Chondrocyte (in vitro differentiated cells): ENCODE results near the gene INTS7. TPM values are rescaled to one million over a fixed set of nuclear protein-coding genes. Genes with fewer than 3 reads are reported as not detected.

Source experiments
- DNase-seq: peaks from one replicate; pipeline ENCODE4 v3.0.0; 2021; ENCODE audit warnings: mixed read lengths, low spot score
- H3K27ac Mint-ChIP-seq: one replicate; pipeline ENCODE4 v1.8.0; 2021; ENCODE audit warnings: mild to moderate bottlenecking, moderate library complexity, mixed read lengths; ENCODE audit not compliant: unreplicated experiment
- H3K27me3 Mint-ChIP-seq: 2 replicates; pipeline ENCODE4 v1.8.0; 2021; ENCODE audit warnings: low read depth, mixed read lengths
- H3K36me3 Mint-ChIP-seq: 2 replicates; pipeline ENCODE4 v1.8.0; 2021; ENCODE audit warnings: low read depth, mixed read lengths
- H3K4me1 Mint-ChIP-seq: 2 replicates; pipeline ENCODE4 v1.8.0; 2021; ENCODE audit warnings: low read depth, mild to moderate bottlenecking, mixed read lengths
- H3K4me3 Mint-ChIP-seq: one replicate; pipeline ENCODE4 v1.8.0; 2021; ENCODE audit warnings: mild to moderate bottlenecking, moderate library complexity, mixed read lengths; ENCODE audit not compliant: unreplicated experiment
- H3K9me3 Mint-ChIP-seq: 2 replicates; pipeline ENCODE4 v1.8.0; 2021; ENCODE audit warnings: low read depth, mixed read lengths
- CTCF ChIP-seq: fragments of 200-600 bp; sonication (generic); IDR thresholded peaks from 2 replicates; pipeline ENCODE4 v1.5.0; 2021; ENCODE audit warnings: antibody characterized with exemption, mild to moderate bottlenecking, moderate library complexity
- total RNA-seq: library from RNA; stranded (reverse); gene quantifications from 3 replicates; pipeline ENCODE4 v1.2.1, GENCODE V29; 2021

The INTS7 gene
- total RNA-seq, 1 donor from 2014 or later: 18.6 TPM

DNA sequence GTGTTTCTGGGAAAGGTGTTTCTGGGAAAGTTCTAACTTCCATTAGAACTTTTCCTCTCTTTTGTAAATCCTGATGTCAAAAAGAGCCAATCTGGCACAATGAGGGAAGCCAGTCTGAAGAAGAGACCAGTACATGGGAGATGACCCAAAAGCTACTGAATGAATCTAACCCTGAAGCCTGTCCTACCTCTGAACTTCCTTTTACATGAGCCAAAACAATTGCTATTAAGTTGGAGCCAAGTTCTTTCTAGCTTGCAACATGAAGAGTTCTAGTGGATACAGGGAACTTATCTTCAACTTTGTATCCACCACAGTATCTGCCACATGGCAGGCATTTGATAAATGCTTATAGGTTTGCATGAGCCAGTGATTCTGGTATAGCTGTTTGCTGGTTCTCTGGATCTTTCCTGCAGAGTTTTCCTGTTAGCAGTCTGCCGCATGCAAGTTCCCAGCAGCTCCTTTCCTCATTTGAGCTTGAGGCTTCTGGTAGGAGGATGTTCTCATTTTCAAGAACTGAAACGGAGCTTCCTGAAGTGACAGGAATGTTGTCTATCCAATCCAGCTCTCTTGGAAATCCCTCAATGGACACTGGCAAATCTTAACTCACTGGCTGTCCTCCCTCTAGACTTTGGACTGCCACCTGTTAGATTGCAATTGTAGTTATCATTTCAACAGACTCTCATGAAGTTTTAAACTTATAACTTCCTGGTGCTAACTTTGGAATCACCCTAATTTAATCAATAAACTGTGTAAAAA is 131.7 kb downstream of the INTS7 start:
- Mint-ChIP-seq H3K4me3 (no peak overlapping the region), H3K9me3 (no peaks in the 10 kb centered on the region), H3K27me3 (peaks cover 2% of the 10 kb centered on the region), H3K36me3 (no peaks in the 10 kb centered on the region), H3K4me1 (no peaks in the 10 kb centered on the region), H3K27ac (no peak overlapping the region)
- DNase-seq: no peak
- TF ChIP-seq CTCF: no peak

- Mint-ChIP-seq H3K4me3 (no peak overlapping the region), H3K4me1 (no peaks in the 10 kb centered on the region), H3K9me3 (no peaks in the 10 kb centered on the region)
Measured at GRCh38 chr1:211902624-211903291, 132.6 kb downstream of the INTS7 start.

GRCh38 chr1:211901945-211902344 is 133.4 kb downstream of the INTS7 start:
- Mint-ChIP-seq H3K4me3 (no peak overlapping the region), H3K4me1 (no peaks in the 10 kb centered on the region), H3K36me3 (no peaks in the 10 kb centered on the region), H3K27ac (no peak overlapping the region), H3K9me3 (no peaks in the 10 kb centered on the region), H3K27me3 (peaks cover 4% of the 10 kb centered on the region)
- TF ChIP-seq CTCF: no peak
- no peak for DNase-seq

More at GRCh38 chr1:211902624-211903291, 132.6 kb downstream of the INTS7 start:
- Mint-ChIP-seq H3K36me3 (no peaks in the 10 kb centered on the region), H3K27ac (no peak overlapping the region), H3K27me3 (peaks cover 2% of the 10 kb centered on the region)
- TF ChIP-seq CTCF: no peak
- no peak for DNase-seq

GRCh38 chr1:211900441-211900840 is 134.9 kb downstream of the INTS7 start:
- H3K36me3 Mint-ChIP-seq: no peaks in the 10 kb centered on the region
- no peaks in the 10 kb centered on the region for H3K4me1 Mint-ChIP-seq
- DNase-seq: no peak
- peaks cover 4% of the 10 kb centered on the region for H3K27me3 Mint-ChIP-seq
- TF ChIP-seq CTCF: no peak
- no peak overlapping the region for H3K27ac Mint-ChIP-seq
- H3K4me3 Mint-ChIP-seq: no peak overlapping the region
- H3K9me3 Mint-ChIP-seq: no peaks in the 10 kb centered on the region

DNA sequence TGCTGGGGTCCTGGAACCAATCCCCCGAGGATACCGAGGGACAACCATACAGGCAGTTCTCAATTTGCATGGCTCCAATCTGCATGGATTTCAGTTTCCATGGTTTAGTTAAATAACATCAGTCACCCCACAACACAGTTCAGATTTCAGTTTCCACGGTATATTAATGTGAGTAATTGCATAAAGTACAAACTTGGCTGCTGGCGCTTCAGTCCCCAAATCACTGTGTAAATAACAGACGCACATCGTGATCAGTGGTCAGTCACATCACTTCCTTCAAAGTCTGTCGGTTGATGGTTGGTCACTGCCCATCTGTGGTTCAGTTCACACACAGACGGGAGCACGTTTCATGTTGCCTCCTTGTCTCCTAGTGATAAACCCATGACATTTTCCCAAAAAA is 138.4 kb downstream of the INTS7 start:
- H3K27ac Mint-ChIP-seq: no peak overlapping the region

More for the DNA sequence above, 138.4 kb downstream of the INTS7 start:
- H3K4me3 Mint-ChIP-seq: no peak overlapping the region
- no peaks in the 10 kb centered on the region for H3K4me1 Mint-ChIP-seq
- no peak for DNase-seq
- no peak for TF ChIP-seq CTCF
- no peaks in the 10 kb centered on the region for H3K9me3 Mint-ChIP-seq
- H3K27me3 Mint-ChIP-seq: peaks cover 2% of the 10 kb centered on the region
- no peaks in the 10 kb centered on the region for H3K36me3 Mint-ChIP-seq
